ENCODE measurements around the gene C8G. TPM values are rescaled to one million over a fixed set of nuclear protein-coding genes. Genes with fewer than 3 reads are reported as not detected.
A peak's percentile ranks its signal among the peaks of the same experiment; 100 is the strongest.

The C8G gene
- total RNA-seq, 2 experiments from 2014 or later: 0.85 to 1.8 TPM

DNA sequence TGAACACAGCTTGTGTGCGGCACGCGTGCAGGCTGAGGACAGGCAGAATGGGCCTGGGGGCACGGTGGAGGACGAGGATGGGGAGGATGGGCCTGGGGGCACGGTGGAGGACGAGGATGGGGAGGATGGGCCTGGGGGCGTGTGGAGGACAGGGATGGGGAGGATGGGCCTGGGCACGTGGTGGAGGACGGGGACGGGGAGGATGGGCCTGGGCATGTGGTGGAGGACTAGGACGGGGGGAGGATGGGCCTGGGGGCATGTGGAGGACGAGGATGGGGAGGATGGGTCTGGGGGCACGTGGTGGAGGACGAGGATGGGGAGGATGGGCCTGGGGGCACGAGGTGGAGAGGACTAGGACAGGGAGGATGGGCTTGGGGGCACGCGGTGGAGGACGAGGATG, 22.5 kb upstream of the C8G start:
- DNase-seq: no peak
- H3K27me3 Mint-ChIP-seq: no peaks in the 10 kb centered on the region
- H3K4me1 Mint-ChIP-seq: peaks cover 5% of the 10 kb centered on the region
- H3K36me3 Mint-ChIP-seq (ENCODE audit: low read depth): peaks cover 34% of the 10 kb centered on the region
- no peak overlapping the region for H3K4me3 Mint-ChIP-seq
- POLR2A ChIA-PET: no interaction called here
- H3K9me3 Mint-ChIP-seq: no peaks in the 10 kb centered on the region
- CTCF ChIA-PET: no interaction called here
- no peak overlapping the region for H3K27ac Mint-ChIP-seq

DNA sequence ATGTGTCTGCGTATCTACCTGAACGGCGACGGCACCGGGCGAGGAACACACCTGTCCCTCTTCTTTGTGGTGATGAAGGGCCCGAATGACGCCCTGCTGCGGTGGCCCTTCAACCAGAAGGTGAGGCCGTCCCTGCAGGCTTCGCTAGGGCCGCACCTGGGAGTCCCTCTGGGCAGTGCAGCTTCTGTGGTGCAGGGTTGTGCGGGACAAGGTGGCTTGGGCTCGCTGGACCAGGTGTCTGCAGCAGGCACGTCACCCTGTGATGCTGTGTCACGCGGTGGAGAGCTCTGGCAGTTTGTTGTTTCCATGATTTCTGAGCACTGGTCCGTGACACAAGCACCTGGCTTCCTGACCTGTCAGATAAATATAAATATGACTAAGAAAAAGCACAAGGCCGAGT, 21.2 kb upstream of the C8G start:
- peaks cover 35% of the 10 kb centered on the region for H3K36me3 Mint-ChIP-seq (ENCODE audit: low read depth)

GRCh38 chr9:136925414-136926153, 19.5 kb upstream of the C8G start:
- Mint-ChIP-seq H3K27me3 (no peaks in the 10 kb centered on the region), H3K27ac (no peak overlapping the region)
- POLR2A ChIA-PET: no interaction called here

More for the DNA sequence above, 21.2 kb upstream of the C8G start:
- no peak for DNase-seq
- ChIA-PET CTCF (interaction anchor here (0.7 to 1.1 kb wide), 2 partner anchors 16 to 20 kb away, joined by 3 read pairs; no protein-coding TSS in a partner anchor), POLR2A (no interaction called here)
- Mint-ChIP-seq H3K9me3 (no peaks in the 10 kb centered on the region), H3K4me3 (no peak overlapping the region), H3K4me1 (peaks cover 5% of the 10 kb centered on the region), H3K27me3 (no peaks in the 10 kb centered on the region), H3K27ac (peak overlapping the region; percentile 36)

GRCh38 chr9:136926154-136926704, 18.8 kb upstream of the C8G start:
- Mint-ChIP-seq H3K36me3 (ENCODE audit: low read depth) (peaks cover 28% of the 10 kb centered on the region), H3K9me3 (no peaks in the 10 kb centered on the region), H3K27me3 (no peaks in the 10 kb centered on the region), H3K4me3 (no peak overlapping the region), H3K27ac (no peak overlapping the region), H3K4me1 (peaks cover 5% of the 10 kb centered on the region)
- CTCF ChIA-PET: interaction anchor here (0.8 to 1.7 kb wide), 3 partner anchors 16 to 109 kb away, joined by 3 to 5 read pairs (median 3); partner anchors contain the start of gene FBXW5
- POLR2A ChIA-PET: no interaction called here
- DNase-seq: no peak

More at GRCh38 chr9:136925414-136926153, 19.5 kb upstream of the C8G start:
- H3K4me1 Mint-ChIP-seq: peaks cover 5% of the 10 kb centered on the region
- H3K36me3 Mint-ChIP-seq (ENCODE audit: low read depth): peaks cover 32% of the 10 kb centered on the region
- H3K9me3 Mint-ChIP-seq: no peaks in the 10 kb centered on the region
- CTCF ChIA-PET: interaction anchor here (1.2 to 1.7 kb wide), 3 partner anchors 17 to 110 kb away, joined by 3 to 5 read pairs (median 3); partner anchors contain the start of gene FBXW5
- no peak for DNase-seq
- no peak overlapping the region for H3K4me3 Mint-ChIP-seq

- DNase-seq: no peak
- ChIA-PET POLR2A (no interaction called here), CTCF (interaction anchor here (0.8 to 1.7 kb wide), 3 partner anchors 16 to 109 kb away, joined by 3 to 5 read pairs (median 3); partner anchors contain the start of gene FBXW5)
- Mint-ChIP-seq H3K27me3 (no peaks in the 10 kb centered on the region), H3K9me3 (no peaks in the 10 kb centered on the region), H3K27ac (peak overlapping the region; percentile 64), H3K4me3 (no peak overlapping the region), H3K36me3 (ENCODE audit: low read depth) (peaks cover 31% of the 10 kb centered on the region), H3K4me1 (peaks cover 6% of the 10 kb centered on the region)
Measured at GRCh38 chr9:136926749-136927148, 18.3 kb upstream of the C8G start.

GRCh38 chr9:136927343-136928271, 17.4 kb upstream of the C8G start:
- Mint-ChIP-seq H3K4me3 (no peak overlapping the region), H3K27ac (no peak overlapping the region), H3K36me3 (ENCODE audit: low read depth) (peaks cover 35% of the 10 kb centered on the region), H3K27me3 (no peaks in the 10 kb centered on the region), H3K4me1 (peaks cover 10% of the 10 kb centered on the region), H3K9me3 (no peaks in the 10 kb centered on the region)
- no peak for DNase-seq
- ChIA-PET POLR2A (no interaction called here), CTCF (interaction anchor here (0.7 to 1.7 kb wide), 2 partner anchors 15 to 65 kb away, joined by 3 to 5 read pairs; no protein-coding TSS in a partner anchor)

DNA sequence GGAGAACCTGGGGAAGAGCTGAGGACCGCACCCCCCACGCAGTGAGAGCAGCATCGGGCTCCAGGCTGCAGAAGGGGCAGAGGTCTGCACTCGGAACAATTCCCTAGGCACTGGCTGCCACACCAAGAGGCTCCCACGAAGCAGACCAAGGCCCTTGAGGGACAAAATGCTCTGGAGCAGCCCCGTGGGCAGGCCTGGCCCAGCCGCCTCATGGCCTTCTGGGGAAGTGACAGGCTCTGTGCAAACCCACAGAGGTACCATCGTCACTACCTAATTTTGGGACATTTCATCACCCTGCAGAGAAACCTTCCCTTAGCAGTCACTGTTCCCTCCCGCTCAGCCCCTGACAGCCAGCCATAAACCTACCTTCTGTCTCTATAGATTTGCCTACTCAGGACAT, 16.5 kb upstream of the C8G start:
- peaks cover 4% of the 10 kb centered on the region for H3K4me1 Mint-ChIP-seq
- H3K36me3 Mint-ChIP-seq (ENCODE audit: low read depth): peaks cover 36% of the 10 kb centered on the region
- no peak overlapping the region for H3K4me3 Mint-ChIP-seq
- ChIA-PET POLR2A (no interaction called here), CTCF (interaction anchor here (0.6 to 0.7 kb wide), 2 partner anchors 66 to 308 kb away, joined by 3 to 4 read pairs; no protein-coding TSS in a partner anchor)
- no peak overlapping the region for H3K27ac Mint-ChIP-seq
- H3K27me3 Mint-ChIP-seq: no peaks in the 10 kb centered on the region
- H3K9me3 Mint-ChIP-seq: no peaks in the 10 kb centered on the region
- DNase-seq: no peak

GRCh38 chr9:136930014-136930413, 15.0 kb upstream of the C8G start:
- H3K4me3 Mint-ChIP-seq: no peak overlapping the region
- DNase-seq: no peak
- ChIA-PET POLR2A (no interaction called here), CTCF (interaction anchor here (0.6 to 1.0 kb wide), 2 partner anchors 8 to 105 kb away, joined by 3 read pairs; no protein-coding TSS in a partner anchor)
- H3K9me3 Mint-ChIP-seq: no peaks in the 10 kb centered on the region
- peaks cover 33% of the 10 kb centered on the region for H3K36me3 Mint-ChIP-seq (ENCODE audit: low read depth)
- H3K27me3 Mint-ChIP-seq: no peaks in the 10 kb centered on the region
- H3K4me1 Mint-ChIP-seq: peaks cover 8% of the 10 kb centered on the region
- H3K27ac Mint-ChIP-seq: no peak overlapping the region

- CTCF ChIA-PET: interaction anchor here (1.3 kb wide), 1 partner anchor 103 kb away, joined by 3 read pairs; no protein-coding TSS in a partner anchor
- Mint-ChIP-seq H3K36me3 (ENCODE audit: low read depth) (peaks cover 31% of the 10 kb centered on the region), H3K27ac (no peak overlapping the region), H3K27me3 (no peaks in the 10 kb centered on the region), H3K4me1 (peaks cover 10% of the 10 kb centered on the region), H3K9me3 (no peaks in the 10 kb centered on the region), H3K4me3 (no peak overlapping the region)
- POLR2A ChIA-PET: no interaction called here
- DNase-seq: no peak
Measured at GRCh38 chr9:136931611-136932130, 13.4 kb upstream of the C8G start.

DNA sequence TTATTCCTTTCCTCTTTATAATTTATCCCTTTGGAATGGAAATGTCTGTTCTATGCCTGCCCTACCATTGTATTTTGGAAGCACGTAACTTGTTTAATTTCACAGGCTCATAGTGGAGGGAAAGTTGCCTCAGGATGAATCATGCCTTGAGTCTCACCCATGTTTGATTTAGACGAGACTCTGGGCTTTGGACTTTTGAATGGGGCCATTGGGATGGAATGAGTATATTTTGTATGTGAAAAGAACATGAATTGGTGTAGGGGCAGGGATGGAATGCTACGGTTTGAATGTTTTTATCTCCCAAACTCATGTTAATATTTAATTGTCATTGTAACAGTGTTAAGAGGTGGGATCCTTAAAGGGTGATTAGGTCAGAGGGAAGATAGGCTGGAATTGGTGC, 10.8 kb upstream of the C8G start:
- ChIA-PET CTCF (no interaction called here), POLR2A (no interaction called here)
- no peak overlapping the region for H3K4me3 Mint-ChIP-seq

DNA sequence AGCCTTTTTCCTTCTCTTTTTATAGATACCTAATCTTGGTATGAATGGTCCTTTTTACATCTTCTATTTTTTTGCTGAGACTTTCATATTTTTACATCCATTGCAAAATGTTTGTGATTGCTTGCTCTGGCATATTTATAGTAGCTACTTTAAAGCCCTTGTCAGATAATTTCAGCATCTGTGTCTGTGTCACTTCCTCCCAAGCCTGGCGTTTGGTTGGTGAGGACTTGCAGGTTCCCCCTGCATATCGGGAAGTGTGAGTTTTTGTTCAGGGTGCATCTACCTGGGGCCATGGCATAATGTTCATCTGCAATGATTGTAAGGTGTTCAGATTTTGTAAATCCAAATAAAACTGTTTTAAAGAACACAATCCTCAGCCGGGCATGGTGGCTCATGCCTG, 9.4 kb upstream of the C8G start:
- ChIA-PET CTCF (no interaction called here), POLR2A (no interaction called here)
- peaks cover 12% of the 10 kb centered on the region for H3K4me1 Mint-ChIP-seq
- no peaks in the 10 kb centered on the region for H3K27me3 Mint-ChIP-seq
- DNase-seq: no peak
- no peaks in the 10 kb centered on the region for H3K9me3 Mint-ChIP-seq
- H3K4me3 Mint-ChIP-seq: no peak overlapping the region
- peaks cover 24% of the 10 kb centered on the region for H3K36me3 Mint-ChIP-seq (ENCODE audit: low read depth)
- H3K27ac Mint-ChIP-seq: no peak overlapping the region

More for the DNA sequence above, 10.8 kb upstream of the C8G start:
- no peak for DNase-seq
- Mint-ChIP-seq H3K4me1 (peaks cover 12% of the 10 kb centered on the region), H3K27ac (no peak overlapping the region), H3K36me3 (ENCODE audit: low read depth) (peaks cover 29% of the 10 kb centered on the region), H3K9me3 (no peaks in the 10 kb centered on the region), H3K27me3 (no peaks in the 10 kb centered on the region)

DNA sequence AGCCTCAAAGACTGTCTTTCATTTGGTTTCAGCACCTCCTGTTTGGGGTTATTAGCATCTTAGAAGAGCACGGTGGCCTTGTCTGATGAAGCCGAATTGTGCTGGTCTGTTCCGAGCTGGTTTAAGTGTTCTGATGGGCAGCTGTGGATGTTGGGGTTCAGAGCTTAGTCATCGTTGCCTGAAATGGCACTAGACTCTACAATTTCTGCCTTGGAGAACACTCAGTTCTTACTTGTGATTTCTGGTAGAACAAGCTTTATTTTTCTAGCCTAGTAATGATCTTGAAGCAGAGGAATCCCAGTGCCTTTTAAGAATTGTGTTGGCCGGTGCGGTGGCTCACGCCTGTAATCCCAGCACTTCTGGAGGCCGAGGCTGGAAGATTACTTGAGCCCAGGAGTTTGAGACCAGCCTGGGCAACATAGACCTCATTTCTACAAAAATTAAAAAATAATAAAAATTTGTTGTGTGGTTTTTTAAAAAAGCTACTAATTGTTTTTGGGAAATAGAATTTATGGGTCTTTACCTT, 8.3 kb upstream of the C8G start:
- H3K9me3 Mint-ChIP-seq: no peaks in the 10 kb centered on the region
- DNase-seq: no peak
- ChIA-PET CTCF (interaction anchor here (0.9 to 1.3 kb wide), 2 partner anchors 34 to 94 kb away, joined by 3 read pairs; partner anchors contain the start of gene AJM1), POLR2A (no interaction called here)
- peaks cover 21% of the 10 kb centered on the region for H3K36me3 Mint-ChIP-seq (ENCODE audit: low read depth)
- H3K4me3 Mint-ChIP-seq: no peak overlapping the region
- peaks cover 11% of the 10 kb centered on the region for H3K4me1 Mint-ChIP-seq
- H3K27me3 Mint-ChIP-seq: no peaks in the 10 kb centered on the region
- no peak overlapping the region for H3K27ac Mint-ChIP-seq

Measured in activated CD4-positive, alpha-beta T cell treated with anti-CD3 and anti-CD28 coated beads, Interleukin-2, amount 10 ng/mL, durations not matched to agents 7 days and 5 days (primary cell).